ENCODE results near the gene TP53BP1.
"Not testable (repeated sequence)": the region's sequence is repeated elsewhere in the genome, so short reads cannot be mapped to it uniquely, and the experiment has no call there.

TP53BP1 gene

GRCh38 chr15:43492673-43493601 is at the start of gene TP53BP1:
Gene TP53BP1 (minus strand): TSS chr15:43493156. CDS start chr15:43493043, 113 bp downstream.
- peak; percentile 96 for DNase-seq

GRCh38 chr15:43541785-43542184 is 48.8 kb upstream of the TP53BP1 start:
- DNase-seq: no peak

GRCh38 chr15:43538091-43538490 is 45.1 kb upstream of the TP53BP1 start:
- no peak for DNase-seq

- DNase-seq: no peak
These were observed 41.9 kb upstream of the TP53BP1 start for GRCh38 chr15:43534897-43535296.

- DNase-seq: not testable (repeated sequence)
These were observed 39.9 kb upstream of the TP53BP1 start for GRCh38 chr15:43532826-43533225.

- DNase-seq: no peak
These were observed 38.2 kb upstream of the TP53BP1 start for GRCh38 chr15:43531018-43531670.

GRCh38 chr15:43529587-43530345 is 36.8 kb upstream of the TP53BP1 start:
- DNase-seq: no peak

GRCh38 chr15:43529141-43529540 is 36.2 kb upstream of the TP53BP1 start:
- no peak for DNase-seq

- no peak for DNase-seq
These were observed 35.6 kb upstream of the TP53BP1 start for GRCh38 chr15:43528542-43529007.

GRCh38 chr15:43527802-43528541 is 35.0 kb upstream of the TP53BP1 start:
- no peak for DNase-seq

GRCh38 chr15:43527016-43527801 is 34.3 kb upstream of the TP53BP1 start:
- no peak for DNase-seq

- no peak for DNase-seq
These were observed 33.4 kb upstream of the TP53BP1 start for GRCh38 chr15:43526261-43526930.

- no peak for DNase-seq
These were observed 32.2 kb upstream of the TP53BP1 start for GRCh38 chr15:43525131-43525530.

GRCh38 chr15:43524254-43524845 is 31.4 kb upstream of the TP53BP1 start:
- DNase-seq: no peak

GRCh38 chr15:43523646-43524045 is 30.7 kb upstream of the TP53BP1 start:
- no peak for DNase-seq

- no peak for DNase-seq
These were observed 29.3 kb upstream of the TP53BP1 start for GRCh38 chr15:43522247-43522646.

GRCh38 chr15:43521419-43521818 is 28.5 kb upstream of the TP53BP1 start:
- DNase-seq: no peak

- no peak for DNase-seq
These were observed 27.2 kb upstream of the TP53BP1 start for GRCh38 chr15:43520138-43520537.

GRCh38 chr15:43519196-43519595 is 26.2 kb upstream of the TP53BP1 start:
- DNase-seq: no peak

- DNase-seq: no peak
These were observed 25.3 kb upstream of the TP53BP1 start for GRCh38 chr15:43518197-43518761.
